Measurements from ENCODE around the gene FBF1. TPM values are rescaled to one million over a fixed set of nuclear protein-coding genes. Genes with fewer than 3 reads are reported as not detected.

FBF1 gene
- total RNA-seq, 2 experiments from 2014 or later: 21.9 to 23.6 TPM

- ChIA-PET POLR2A (no interaction called here), CTCF (interaction anchor here (1.0 to 1.2 kb wide), 2 partner anchors 23 to 47 kb away, joined by 3 read pairs; partner anchors contain the start of gene WBP2)
These were observed 38.4 kb downstream of the FBF1 start for GRCh38 chr17:75902406-75902805.

- ChIA-PET CTCF (no interaction called here), POLR2A (no interaction called here)
These were observed 39.1 kb downstream of the FBF1 start for GRCh38 chr17:75901727-75902126.

- POLR2A ChIA-PET: interaction anchor here (0.7 to 1.3 kb wide), 2 partner anchors 46 to 148 kb away, joined by 5 to 7 read pairs; partner anchors contain the start of gene WBP2
- CTCF ChIA-PET: interaction anchor here (0.6 to 1.1 kb wide), 4 partner anchors 103 to 980 kb away, joined by 3 to 5 read pairs (median 4); no protein-coding TSS in a partner anchor
These were observed 39.9 kb downstream of the FBF1 start for GRCh38 chr17:75900691-75901533.

GRCh38 chr17:75899767-75900468 lies 40.9 kb downstream of the FBF1 start:
- ChIA-PET CTCF (interaction anchor here (0.7 to 1.1 kb wide), 4 partner anchors 104 to 172 kb away, joined by 3 to 5 read pairs (median 3); no protein-coding TSS in a partner anchor), POLR2A (interaction anchor here (1.3 kb wide), 1 partner anchor 45 kb away, joined by 5 read pairs; the partner anchor contains the start of gene WBP2)

- POLR2A ChIA-PET: no interaction called here
- CTCF ChIA-PET: interaction anchor here (0.9 kb wide), 1 partner anchor 132 kb away, joined by 3 read pairs; no protein-coding TSS in a partner anchor
These were observed 41.5 kb downstream of the FBF1 start for GRCh38 chr17:75899353-75899752.

GRCh38 chr17:75898791-75899190 lies 42.1 kb downstream of the FBF1 start:
- ChIA-PET POLR2A (interaction anchor here (0.8 kb wide), 1 partner anchor 43 kb away, joined by 3 read pairs; the partner anchor contains the start of gene WBP2), CTCF (interaction anchor here (3.7 kb wide), 1 partner anchor 21 kb away, joined by 37 read pairs; the partner anchor contains the start of gene TRIM47)

- ChIA-PET POLR2A (interaction anchor here (0.8 kb wide), 1 partner anchor 42 kb away, joined by 3 read pairs; the partner anchor contains the start of gene WBP2), CTCF (interaction anchor here (0.6 to 3.7 kb wide), 3 partner anchors 21 to 115 kb away, joined by 3 to 37 read pairs (median 4); partner anchors contain the start of gene TRIM47)
These were observed 42.8 kb downstream of the FBF1 start for GRCh38 chr17:75898065-75898464.

GRCh38 chr17:75897160-75898019 lies 43.5 kb downstream of the FBF1 start:
- POLR2A ChIA-PET: interaction anchor here (0.6 to 2.3 kb wide), 7 partner anchors 8 to 295 kb away, joined by 3 to 19 read pairs (median 5); partner anchors contain the start of gene WBP2
- CTCF ChIA-PET: interaction anchor here (0.6 to 3.7 kb wide), 6 partner anchors 8 to 114 kb away, joined by 3 to 37 read pairs (median 6); partner anchors contain the start of genes MRPL38 and TRIM47

GRCh38 chr17:75896415-75897159 lies 44.3 kb downstream of the FBF1 start, which contains the start of gene TRIM65:
Gene TRIM65 (minus strand): TSS chr17:75896951. CDS start chr17:75896937, 14 bp downstream.
- ChIA-PET CTCF (interaction anchor here (0.6 to 3.7 kb wide), 16 partner anchors 9 to 286 kb away, joined by 3 to 37 read pairs (median 4); partner anchors contain the start of genes MRPL38, TRIM47 and WBP2), POLR2A (interaction anchor here (0.6 to 2.3 kb wide), 16 partner anchors 8 to 384 kb away, joined by 3 to 19 read pairs (median 4); partner anchors contain the start of genes MRPL38, TRIM47, UNK and WBP2)

GRCh38 chr17:75895370-75896155 lies 45.3 kb downstream of the FBF1 start:
- ChIA-PET CTCF (interaction anchor here (0.6 to 3.7 kb wide), 16 partner anchors 10 to 142 kb away, joined by 3 to 37 read pairs (median 4); partner anchors contain the start of genes MRPL38, TRIM47 and WBP2), POLR2A (interaction anchor here (0.7 to 2.3 kb wide), 10 partner anchors 9 to 385 kb away, joined by 3 to 19 read pairs (median 4); partner anchors contain the start of genes MRPL38, TRIM47, UNK and WBP2)

GRCh38 chr17:75894049-75894733 lies 46.7 kb downstream of the FBF1 start:
- POLR2A ChIA-PET: interaction anchor here (0.6 kb wide), 1 partner anchor 8 kb away, joined by 4 read pairs; no protein-coding TSS in a partner anchor
- CTCF ChIA-PET: interaction anchor here (0.8 to 6.4 kb wide), 7 partner anchors 10 to 111 kb away, joined by 4 to 25 read pairs (median 4); partner anchors contain the start of genes TRIM47 and UNC13D

GRCh38 chr17:75893305-75894048 lies 47.4 kb downstream of the FBF1 start:
- CTCF ChIA-PET: interaction anchor here (0.8 to 6.4 kb wide), 5 partner anchors 11 to 49 kb away, joined by 4 to 25 read pairs (median 5); partner anchors contain the start of genes TRIM47 and UNC13D
- POLR2A ChIA-PET: no interaction called here

- ChIA-PET CTCF (interaction anchor here (1.4 to 6.4 kb wide), 3 partner anchors 11 to 48 kb away, joined by 4 to 25 read pairs (median 5); partner anchors contain the start of genes TRIM47 and UNC13D), POLR2A (no interaction called here)
These were observed 48.2 kb downstream of the FBF1 start for GRCh38 chr17:75892556-75893224.
